Activated effector memory CD4-positive, alpha-beta T cell treated with anti-CD3 and anti-CD28 coated beads, Interleukin-2, amount 50 U/mL, for 16 hours (primary cell): ENCODE measurements around the gene SPRR3.
"Not testable (repeated sequence)": the region's sequence is repeated elsewhere in the genome, so short reads cannot be mapped to it uniquely, and the experiment has no call there.

ENCODE experiments used
- DNase-seq: peaks from one replicate; pipeline ENCODE4 v3.0.0-alpha.2; 2020

Gene SPRR3

GRCh38 chr1:152986578-152986977, 15.0 kb upstream of the SPRR3 start:
- no peak for DNase-seq

GRCh38 chr1:152993186-152993585, 8.4 kb upstream of the SPRR3 start:
- no peak for DNase-seq

DNA sequence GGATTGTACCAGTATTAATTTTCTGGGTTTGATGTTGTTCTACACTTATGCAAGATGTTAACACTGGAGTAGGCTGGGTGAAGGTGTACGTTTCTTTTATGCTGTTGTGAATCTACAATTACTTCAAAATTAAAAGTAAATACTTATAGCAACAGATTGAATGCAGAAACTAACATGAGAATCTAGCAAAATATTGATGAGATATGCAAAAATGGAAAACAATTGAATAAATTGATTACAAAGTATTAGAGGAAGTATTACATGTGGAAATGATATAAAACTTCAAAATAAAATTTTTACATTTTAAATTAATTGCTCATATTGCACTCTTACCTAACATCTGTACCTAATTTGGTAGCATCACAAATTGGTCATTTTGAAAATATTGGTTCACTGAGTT, 5.7 kb upstream of the SPRR3 start:
- no peak for DNase-seq

DNA sequence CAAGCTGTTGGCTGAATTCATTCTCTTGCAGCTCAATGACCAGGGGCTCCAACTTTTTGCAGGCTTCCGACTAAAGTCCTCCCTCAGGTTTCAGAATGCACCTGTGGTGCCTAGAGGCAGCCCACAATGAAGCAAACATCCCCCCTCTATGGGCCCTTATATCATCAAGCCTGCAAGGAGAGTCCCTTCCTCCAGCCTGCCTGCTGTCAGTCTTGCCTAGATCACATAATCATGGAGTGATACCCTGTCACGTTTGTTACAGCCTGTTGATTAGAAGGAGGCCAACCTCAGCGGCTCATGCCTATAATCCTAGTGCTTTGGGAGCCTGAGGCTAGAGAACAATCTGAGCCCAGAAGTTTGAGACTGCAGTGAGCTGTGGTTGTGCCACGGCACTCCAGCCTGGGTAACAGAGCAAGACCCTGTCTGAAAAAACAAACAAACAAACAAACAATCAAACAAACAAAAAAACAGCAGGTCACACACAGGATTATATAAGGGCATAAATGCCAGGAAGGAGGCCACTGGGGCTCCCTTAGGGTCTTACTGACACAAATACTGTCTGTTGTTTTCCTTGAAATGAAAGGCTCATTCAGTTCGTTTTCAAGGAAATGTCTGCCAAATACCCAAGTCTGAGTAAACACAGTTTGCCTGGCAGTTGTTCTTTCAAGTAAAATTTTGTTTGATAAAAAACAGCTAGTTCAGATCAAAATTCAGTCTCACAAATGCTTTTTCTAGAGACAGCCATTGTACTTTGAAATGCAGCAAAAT, 4.7 kb upstream of the SPRR3 start:
- no peak for DNase-seq

DNA sequence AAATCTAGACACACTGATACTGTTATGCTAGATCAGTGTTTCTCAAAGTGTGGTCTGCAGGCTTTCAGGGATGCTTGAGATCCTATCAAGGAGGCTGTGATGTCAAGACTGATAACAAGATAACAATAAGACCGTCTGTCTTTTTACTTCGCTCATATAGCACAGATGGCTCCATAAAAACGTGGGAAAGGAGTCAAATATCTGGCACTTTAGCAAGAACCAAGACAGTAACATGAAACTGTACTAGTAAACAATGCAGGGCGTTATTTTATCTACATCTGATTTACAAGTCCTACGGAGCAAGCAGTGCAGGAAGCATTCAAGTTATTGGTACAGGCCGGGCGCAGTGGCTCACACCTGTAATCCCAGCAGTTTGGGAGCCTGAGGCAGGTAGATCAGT, 3.6 kb upstream of the SPRR3 start:
- DNase-seq = no peak

DNA sequence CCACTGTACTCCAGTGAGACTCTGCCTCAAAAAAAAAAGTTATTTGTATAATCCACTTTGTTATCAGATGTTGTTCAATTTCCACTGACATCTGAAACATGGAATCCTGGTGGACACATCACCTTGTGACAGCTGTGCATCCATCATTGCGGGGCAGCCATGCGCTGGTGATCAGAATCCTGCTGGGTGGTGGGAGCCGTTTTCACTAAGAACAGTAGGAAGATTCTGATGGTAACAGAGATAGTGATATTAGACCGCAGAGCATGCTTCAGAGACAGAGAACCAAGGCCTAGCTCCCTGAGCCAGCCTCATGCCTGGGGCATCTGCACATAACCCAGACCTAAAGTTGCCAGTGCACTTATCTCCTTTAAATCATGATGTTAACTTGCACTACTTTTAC, 3.1 kb upstream of the SPRR3 start:
- no peak for DNase-seq

DNA sequence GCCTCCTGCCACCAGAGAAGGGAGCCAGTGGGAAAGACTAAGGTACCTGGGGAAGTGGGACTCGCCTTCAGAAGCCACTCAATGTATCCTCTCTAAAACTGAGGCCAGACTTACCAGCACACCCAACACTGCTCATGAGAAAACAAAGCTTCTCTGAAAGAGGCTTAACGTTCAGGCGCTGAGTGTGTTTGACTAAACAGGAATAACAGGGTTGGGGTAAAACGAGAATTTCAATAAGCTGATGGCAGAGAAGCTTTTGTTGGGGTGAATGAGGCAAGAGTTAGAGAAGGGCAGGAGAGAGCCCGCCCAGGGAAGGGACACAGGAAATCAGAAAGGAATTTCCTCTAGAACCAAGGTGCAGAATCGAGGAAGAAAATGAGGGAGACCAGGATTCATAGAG, 1.7 kb upstream of the SPRR3 start:
- no peak for DNase-seq

GRCh38 chr1:153000294-153000693, 1.3 kb upstream of the SPRR3 start:
- DNase-seq = no peak

GRCh38 chr1:153011235-153011758, 9.7 kb downstream of the SPRR3 start:
- not testable (repeated sequence) for DNase-seq

DNA sequence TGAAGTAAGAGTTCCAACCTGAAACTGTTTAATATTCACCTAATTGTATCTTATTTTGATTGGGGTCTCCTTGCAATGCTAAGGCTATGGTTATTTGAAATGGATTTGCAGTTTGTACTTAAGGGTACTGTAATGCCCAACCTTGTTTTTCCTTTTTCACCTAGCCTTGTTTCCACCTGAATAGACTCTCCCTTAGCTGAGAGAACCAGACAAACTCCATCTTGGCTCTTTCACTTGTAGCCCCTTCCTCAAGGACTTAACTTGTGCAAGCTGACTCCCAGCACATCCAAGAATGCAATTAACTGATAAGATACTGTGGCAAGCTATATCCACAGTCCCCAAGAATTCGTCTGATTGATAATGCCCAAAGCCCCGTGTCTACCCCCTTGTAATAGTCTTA, 20.3 kb downstream of the SPRR3 start:
- DNase-seq = not testable (repeated sequence)

DNA sequence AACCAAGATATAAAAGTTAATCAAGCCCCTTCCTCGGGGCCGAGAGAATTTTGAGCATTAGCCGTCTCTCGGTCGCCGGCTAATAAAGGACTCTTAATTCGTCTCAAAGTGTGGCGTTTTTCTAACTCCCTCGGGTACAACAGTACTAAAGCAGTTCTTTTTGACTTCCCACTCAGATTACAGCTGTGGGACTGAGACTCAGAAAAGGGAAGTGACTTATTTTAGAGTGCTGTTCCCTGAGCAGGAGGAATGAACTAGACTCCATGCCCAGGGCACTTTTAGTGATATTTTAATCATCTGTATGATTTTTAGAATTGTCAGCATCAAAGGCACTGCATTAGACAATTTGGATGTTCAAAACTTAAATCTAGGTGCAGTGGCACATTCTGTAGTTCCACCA, 20.8 kb downstream of the SPRR3 start:
- not testable (repeated sequence) for DNase-seq

DNA sequence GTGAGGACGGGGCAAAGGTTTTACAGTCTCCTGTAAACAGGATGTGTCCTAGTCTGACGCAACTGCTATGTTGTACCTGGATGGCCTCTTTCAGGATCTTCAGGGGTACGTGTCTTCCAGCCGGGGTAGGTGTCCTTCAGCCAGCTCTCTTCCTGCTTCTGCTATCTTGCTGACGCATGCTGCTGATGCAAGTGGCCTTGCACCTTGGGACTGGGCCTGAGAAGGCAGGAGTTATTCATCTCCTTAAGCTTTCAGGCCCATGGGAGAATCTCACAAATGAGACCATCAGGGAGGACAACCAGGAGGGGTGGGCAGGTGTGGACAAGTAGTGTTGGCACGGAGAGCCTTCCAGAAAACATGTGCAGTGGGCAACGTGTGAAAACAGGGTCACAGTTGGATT, 21.6 kb downstream of the SPRR3 start:
- DNase-seq = no peak

GRCh38 chr1:153024413-153024812, 22.9 kb downstream of the SPRR3 start:
- no peak for DNase-seq

DNA sequence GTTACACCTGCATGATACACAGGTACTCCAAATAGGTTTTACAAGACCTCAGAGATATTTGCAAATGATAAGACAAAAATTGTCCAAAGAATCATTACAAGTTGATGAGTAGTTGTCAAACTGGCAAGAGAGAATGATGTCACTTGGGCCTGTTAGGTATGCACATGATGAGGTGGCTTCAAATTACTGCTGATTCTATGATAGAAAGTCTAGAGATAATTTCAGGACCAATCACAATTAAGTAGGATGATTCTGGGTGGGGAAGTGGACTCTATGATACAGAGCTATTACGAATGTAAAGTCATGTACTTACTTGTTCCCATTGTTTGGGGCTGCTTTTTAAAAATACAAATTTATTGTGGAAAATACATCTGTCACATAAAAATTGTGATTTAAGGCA, 24.2 kb downstream of the SPRR3 start:
- no peak for DNase-seq

- no peak for DNase-seq
Measured at GRCh38 chr1:153028766-153029165, 27.2 kb downstream of the SPRR3 start.

DNA sequence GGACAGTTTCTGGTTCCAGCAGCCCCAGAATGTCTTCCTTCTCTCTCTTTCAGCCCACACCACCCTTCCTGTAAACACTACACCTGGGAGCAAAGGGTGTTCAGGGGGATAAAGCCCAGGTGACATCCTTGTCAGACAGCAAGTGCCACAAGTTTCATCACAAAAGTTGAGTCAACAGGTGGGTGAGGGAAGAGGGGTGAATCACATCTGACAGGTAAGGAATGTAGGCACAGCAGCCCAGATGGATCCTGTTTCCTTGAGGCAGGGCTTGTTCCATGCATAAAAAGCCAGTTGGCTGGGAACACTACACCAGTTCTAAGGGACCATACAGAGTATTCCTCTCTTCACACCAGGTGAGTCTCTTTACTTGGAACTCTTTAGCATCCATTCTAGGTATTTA, 29.3 kb downstream of the SPRR3 start, which contains the start of gene SPRR1B:
TSS of gene SPRR1B (plus strand) at position 309 of the 400 bp plus-strand sequence. CDS start 1,143 bp downstream, outside the sequence.
- no peak for DNase-seq

DNA sequence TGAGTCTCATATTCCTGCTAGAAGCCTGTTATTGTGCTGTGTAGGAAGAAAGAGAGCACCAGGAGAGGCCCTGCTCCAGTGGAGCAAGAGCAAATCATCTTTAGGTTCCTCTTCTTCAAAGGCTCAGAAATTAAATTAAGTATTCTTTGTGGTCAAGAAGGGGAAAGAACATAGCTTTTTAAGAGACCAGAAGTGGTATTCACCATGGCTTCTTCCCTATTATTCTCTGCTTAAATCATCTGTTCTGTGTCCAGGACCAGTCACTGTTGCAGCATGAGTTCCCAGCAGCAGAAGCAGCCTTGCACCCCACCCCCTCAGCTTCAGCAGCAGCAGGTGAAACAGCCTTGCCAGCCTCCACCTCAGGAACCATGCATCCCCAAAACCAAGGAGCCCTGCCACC, 30.5 kb downstream of the SPRR3 start:
- no peak for DNase-seq

- no peak for DNase-seq
Measured at GRCh38 chr1:153032677-153033308, 31.2 kb downstream of the SPRR3 start.

- DNase-seq = no peak
Measured at GRCh38 chr1:153035211-153035610, 33.7 kb downstream of the SPRR3 start.

DNA sequence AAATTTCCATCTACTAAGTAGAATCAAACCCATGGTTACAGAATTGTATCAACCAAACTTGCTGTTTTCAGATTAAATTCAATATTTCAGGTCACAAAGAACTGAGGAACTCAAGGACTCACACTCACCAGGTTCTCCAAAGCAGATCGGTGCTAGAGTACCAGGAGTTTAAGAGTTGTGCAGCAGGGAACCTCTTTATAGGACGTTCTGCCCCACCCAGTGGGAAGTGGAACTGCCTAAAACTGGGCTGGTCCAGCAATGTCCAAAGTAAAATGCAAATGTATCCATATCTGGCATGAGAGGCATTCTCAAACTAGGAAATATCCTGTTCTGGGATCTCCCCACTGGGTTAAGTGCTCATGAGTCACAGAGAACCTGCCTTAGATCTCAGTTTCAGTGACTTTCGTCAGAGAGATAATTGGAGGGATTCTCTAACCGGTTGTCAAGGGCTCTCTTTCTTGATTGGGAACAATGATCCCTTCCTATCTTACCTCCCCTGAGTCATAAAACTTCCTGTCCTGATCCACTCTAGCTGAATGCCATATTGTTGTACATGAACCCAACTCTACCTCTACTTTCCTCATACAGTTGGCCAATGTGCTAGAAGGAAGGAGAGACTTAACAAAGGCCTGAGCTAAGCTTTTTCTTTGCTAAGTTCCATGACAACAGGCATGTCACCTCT, 39.5 kb downstream of the SPRR3 start, which contains the start of gene SPRR2D:
TSS of gene SPRR2D (minus strand) at position 171 of the 682 bp plus-strand sequence. CDS start 774 bp downstream, outside the sequence.
- DNase-seq = no peak

DNA sequence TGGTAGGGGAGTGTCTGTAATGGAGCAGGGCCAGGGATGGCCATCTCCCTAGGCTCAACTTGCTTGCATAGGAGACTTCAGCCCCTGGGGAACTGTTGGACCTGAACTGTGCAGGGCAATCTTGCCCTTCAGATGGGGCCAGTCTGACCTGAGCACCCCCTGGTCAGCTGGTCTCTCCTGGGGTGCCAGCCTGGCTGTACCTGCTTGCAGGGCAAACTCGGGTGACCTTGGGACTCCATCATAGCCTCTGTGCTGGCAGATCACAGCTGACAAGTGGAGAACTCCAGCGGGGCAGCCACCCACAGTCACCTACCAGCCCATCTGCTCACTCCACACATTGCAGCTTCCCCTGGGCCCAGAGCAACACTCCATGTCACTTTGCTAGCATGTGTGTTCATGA, 47.7 kb downstream of the SPRR3 start:
- DNase-seq = no peak
